Activated CD4-positive, CD25-positive, alpha-beta regulatory T cell treated with anti-CD3 and anti-CD28 coated beads, Interleukin-2, amount 50 U/mL, for 16 hours (primary cell): ENCODE measurements around the gene CT55.
"Not testable (repeated sequence)": the region's sequence is repeated elsewhere in the genome, so short reads cannot be mapped to it uniquely, and the experiment has no call there.

Source experiments
- DNase-seq: peaks from one replicate; pipeline ENCODE4 v3.0.0-alpha.2; 2020; ENCODE audit warnings: low read depth, low spot score

CT55 gene

GRCh38 chrX:135170877-135171519 lies at the start of gene CT55:
CT55 (minus strand) TSS chrX:135171398; CDS start chrX:135171171, 227 bp downstream.
- no peak for DNase-seq

GRCh38 chrX:135213200-135213844 lies 42.1 kb upstream of the CT55 start:
- peak; percentile 10 for DNase-seq

- DNase-seq, result not testable (repeated sequence)
Observed at GRCh38 chrX:135206427-135206826, 35.2 kb upstream of the CT55 start.

- no peak for DNase-seq
Observed at GRCh38 chrX:135200297-135200696, 29.1 kb upstream of the CT55 start.

- no peak for DNase-seq
Observed at GRCh38 chrX:135194684-135195083, 23.5 kb upstream of the CT55 start.

- DNase-seq, result no peak
Observed at GRCh38 chrX:135193740-135194139, 22.5 kb upstream of the CT55 start.

- DNase-seq, result no peak
Observed at GRCh38 chrX:135191838-135192237, 20.6 kb upstream of the CT55 start.

- DNase-seq, result no peak
Observed at GRCh38 chrX:135185795-135186443, 14.7 kb upstream of the CT55 start.

- no peak for DNase-seq
Observed at GRCh38 chrX:135178636-135179035, 7.4 kb upstream of the CT55 start.

- DNase-seq, result no peak
Observed at GRCh38 chrX:135170468-135170867, 730 bp downstream of the CT55 start.

- DNase-seq, result not testable (repeated sequence)
Observed at GRCh38 chrX:135169534-135169933, 1.7 kb downstream of the CT55 start.

- no peak for DNase-seq
Observed at GRCh38 chrX:135168486-135168885, 2.7 kb downstream of the CT55 start.

GRCh38 chrX:135154688-135155087 lies 16.5 kb downstream of the CT55 start:
- DNase-seq, result not testable (repeated sequence)

GRCh38 chrX:135126145-135126544 lies 45.1 kb downstream of the CT55 start:
- DNase-seq, result not testable (repeated sequence)

- DNase-seq, result not testable (repeated sequence)
Observed at GRCh38 chrX:135120056-135120576, 51.1 kb downstream of the CT55 start, which contains the start of gene ETDB. ETDB (minus strand) TSS chrX:135120526; CDS start chrX:135119261, 1,265 bp downstream.

- DNase-seq, result not testable (repeated sequence)
Observed at GRCh38 chrX:135116064-135116463, 55.1 kb downstream of the CT55 start.

GRCh38 chrX:135114392-135114791 lies 56.8 kb downstream of the CT55 start:
- DNase-seq, result no peak

GRCh38 chrX:135112743-135113142 lies 58.5 kb downstream of the CT55 start:
- no peak for DNase-seq

- no peak for DNase-seq
Observed at GRCh38 chrX:135112096-135112729, 59.0 kb downstream of the CT55 start.

GRCh38 chrX:135109554-135109953 lies 61.6 kb downstream of the CT55 start:
- no peak for DNase-seq
